Naive B cell (primary cell): ENCODE data around the gene KIF5A. TPM values are rescaled to one million over a fixed set of nuclear protein-coding genes. Genes with fewer than 3 reads are reported as not detected.

Experiments
- ATAC-seq, 2 donors: fragments of 150-1000 bp; cut with Tn5 transposase; 2 replicates each; pipeline ENCODE4 v1.10.0; 2021; ENCODE audit warnings: low read depth in 2 of 2, mild to moderate bottlenecking in 2 of 2, moderate library complexity in 2 of 2
- DNase-seq: peaks from one replicate; pipeline ENCODE4 v3.0.0; 2022
- H3K27ac Mint-ChIP-seq, 6 donors: one replicate each; pipeline ENCODE4 v1.8.0; 2020 to 2022; ENCODE audit warnings: mild to moderate bottlenecking in 6 of 6, mixed read lengths in 6 of 6, moderate library complexity in 5 of 6, inconsistent platforms in 2 of 6
- H3K27me3 Mint-ChIP-seq, 3 donors: one replicate each; pipeline ENCODE4 v1.8.0; 2021 to 2022; ENCODE audit warnings: mixed read lengths in 3 of 3, mild to moderate bottlenecking in 1 of 3
- H3K36me3 Mint-ChIP-seq, 2 donors: one replicate each; pipeline ENCODE4 v1.8.0; 2020 to 2022; ENCODE audit warnings: mixed read lengths in 2 of 2, inconsistent platforms in 1 of 2, mild to moderate bottlenecking in 1 of 2
- H3K4me1 Mint-ChIP-seq, 3 donors: one replicate each; pipeline ENCODE4 v1.8.0; 2020 to 2022; ENCODE audit warnings: mixed read lengths in 3 of 3, inconsistent platforms in 1 of 3, mild to moderate bottlenecking in 1 of 3, moderate library complexity in 1 of 3
- H3K4me3 Mint-ChIP-seq, 8 donors: one replicate each; pipeline ENCODE4 v1.8.0; 2020 to 2022; ENCODE audit warnings: mild to moderate bottlenecking in 8 of 8, mixed read lengths in 8 of 8, moderate library complexity in 8 of 8, inconsistent platforms in 2 of 8
- H3K9me3 Mint-ChIP-seq, 7 donors: one replicate each; pipeline ENCODE4 v1.8.0; 2020 to 2022; ENCODE audit warnings: mixed read lengths in 7 of 7, mild to moderate bottlenecking in 5 of 7, inconsistent platforms in 2 of 7, moderate library complexity in 1 of 7
- polyA plus RNA-seq, 6 donors: library from polyadenylated mRNA; unstranded; fragments of 300-500 nt; fragmentation: Illumina TruSeq; gene quantifications; one replicate each; pipeline ENCODE4 v1.2.3, GENCODE V29; 2021; ENCODE audit warnings: low read depth in 6 of 6

Gene KIF5A
- polyA plus RNA-seq, 6 donors from 2014 or later, result not detected

DNA sequence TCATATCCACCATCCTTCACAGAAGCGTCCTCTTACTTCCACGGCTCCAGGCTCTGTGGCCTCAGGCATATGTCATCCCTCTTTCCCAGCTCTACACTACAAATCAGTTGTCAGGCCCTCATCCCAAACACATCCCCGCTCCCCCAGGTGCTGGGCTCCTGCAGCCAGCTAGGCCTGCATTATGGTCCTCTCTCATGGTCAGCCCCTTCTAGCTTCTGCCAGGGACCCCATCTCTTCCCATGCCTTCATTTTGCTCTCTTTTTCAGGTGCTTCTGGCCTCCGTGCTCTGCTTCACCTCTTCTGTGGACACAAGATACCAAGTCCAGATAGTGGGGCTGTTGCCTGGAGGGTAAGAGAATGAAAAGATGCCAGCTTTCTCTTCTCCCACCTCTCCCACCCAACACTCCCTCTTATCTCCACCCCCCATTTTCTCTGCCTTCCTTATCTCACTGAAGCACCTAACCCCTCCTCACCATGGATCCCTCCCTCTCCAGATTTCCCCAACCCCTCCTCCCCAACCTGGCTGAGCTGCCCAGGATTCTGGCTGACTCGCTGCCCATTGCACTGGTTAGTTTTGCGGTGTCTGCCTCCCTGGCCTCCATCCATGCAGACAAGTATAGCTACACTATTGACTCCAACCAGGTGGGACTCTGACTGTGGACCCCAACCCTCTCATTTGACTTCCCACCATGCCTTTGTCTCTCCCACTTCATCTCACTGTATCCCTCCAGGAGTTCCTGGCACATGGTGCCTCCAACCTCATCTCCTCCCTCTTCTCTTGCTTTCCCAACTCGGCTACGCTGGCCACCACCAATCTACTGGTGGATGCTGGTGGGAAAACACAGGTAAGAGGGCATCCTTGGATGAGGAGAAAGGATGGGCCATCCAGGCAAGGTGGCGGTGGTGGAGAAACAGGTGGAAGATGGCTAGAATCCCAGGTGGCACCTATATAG is 72.7 kb downstream of the KIF5A start:
- peak overlapping the region in 1 of 6 donors; percentile 67 for H3K27ac Mint-ChIP-seq
- no peak for ATAC-seq
- H3K27me3 Mint-ChIP-seq, result peaks cover 77 to 98% (median 97%) of the 10 kb centered on the region in 3 donors
- H3K9me3 Mint-ChIP-seq, result no peaks in the 10 kb centered on the region
- peak overlapping the region; percentile 56 to 92 (median 84) for H3K4me3 Mint-ChIP-seq
- H3K36me3 Mint-ChIP-seq, result no peaks in the 10 kb centered on the region
- DNase-seq, result no peak
- H3K4me1 Mint-ChIP-seq, result peaks cover 33 to 59% (median 38%) of the 10 kb centered on the region in 3 donors

DNA sequence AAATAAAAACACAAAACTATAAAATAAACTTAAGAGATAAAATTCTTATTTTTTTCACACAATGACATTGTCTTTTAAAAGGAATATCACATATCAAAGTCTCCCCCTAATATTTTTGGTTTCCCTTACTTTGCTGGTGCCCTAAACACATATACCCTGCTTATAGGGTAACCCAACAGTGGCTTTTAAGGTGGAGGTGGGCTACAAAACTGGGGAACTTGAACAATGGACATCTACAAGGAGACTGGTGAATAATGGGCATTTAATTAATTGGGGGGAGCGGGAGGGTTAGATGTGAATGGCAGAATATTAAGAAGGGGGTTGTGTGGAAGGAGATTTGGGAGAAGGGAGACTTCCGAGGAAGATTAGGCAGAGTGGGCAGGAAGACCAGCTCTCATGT is 73.5 kb downstream of the KIF5A start:
- Mint-ChIP-seq H3K4me3 (peak overlapping the region in 1 of 8 donors; percentile 74), H3K27me3 (peaks cover 74 to 98% (median 95%) of the 10 kb centered on the region in 3 donors), H3K9me3 (no peaks in the 10 kb centered on the region), H3K4me1 (peaks cover 38 to 59% (median 44%) of the 10 kb centered on the region in 3 donors), H3K36me3 (no peaks in the 10 kb centered on the region), H3K27ac (no peak overlapping the region)
- no peak for ATAC-seq
- DNase-seq, result no peak

DNA sequence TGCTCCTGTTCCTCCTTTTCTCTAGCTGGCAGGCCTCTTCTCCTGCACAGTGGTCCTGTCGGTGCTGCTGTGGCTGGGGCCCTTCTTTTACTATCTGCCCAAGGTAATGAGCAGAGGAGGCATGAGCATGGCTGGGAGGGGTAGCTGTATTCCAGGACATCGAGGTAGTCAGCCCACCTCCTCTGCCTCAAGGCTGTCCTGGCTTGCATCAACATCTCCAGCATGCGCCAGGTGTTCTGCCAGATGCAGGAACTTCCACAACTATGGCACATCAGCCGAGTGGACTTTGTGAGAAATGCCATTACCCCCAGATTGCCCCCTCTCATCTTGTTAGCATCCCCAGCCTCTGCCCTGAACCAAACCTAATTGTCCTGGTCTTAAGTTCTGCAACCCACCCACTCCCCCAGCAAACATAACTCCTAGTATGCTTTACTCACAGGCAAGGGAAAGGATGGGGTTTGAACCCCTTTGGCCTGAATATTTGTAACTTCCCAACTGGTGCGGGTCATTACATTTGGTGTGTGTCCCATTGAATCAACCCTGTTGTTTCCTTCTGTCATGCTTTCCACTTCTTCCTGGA is 74.1 kb downstream of the KIF5A start:
- Mint-ChIP-seq H3K27ac (no peak overlapping the region), H3K36me3 (no peaks in the 10 kb centered on the region), H3K4me1 (peaks cover 37 to 57% (median 43%) of the 10 kb centered on the region in 3 donors), H3K9me3 (no peaks in the 10 kb centered on the region), H3K27me3 (peaks cover 75 to 100% (median 95%) of the 10 kb centered on the region in 3 donors), H3K4me3 (no peak overlapping the region)
- DNase-seq, result no peak
- ATAC-seq, result no peak

DNA sequence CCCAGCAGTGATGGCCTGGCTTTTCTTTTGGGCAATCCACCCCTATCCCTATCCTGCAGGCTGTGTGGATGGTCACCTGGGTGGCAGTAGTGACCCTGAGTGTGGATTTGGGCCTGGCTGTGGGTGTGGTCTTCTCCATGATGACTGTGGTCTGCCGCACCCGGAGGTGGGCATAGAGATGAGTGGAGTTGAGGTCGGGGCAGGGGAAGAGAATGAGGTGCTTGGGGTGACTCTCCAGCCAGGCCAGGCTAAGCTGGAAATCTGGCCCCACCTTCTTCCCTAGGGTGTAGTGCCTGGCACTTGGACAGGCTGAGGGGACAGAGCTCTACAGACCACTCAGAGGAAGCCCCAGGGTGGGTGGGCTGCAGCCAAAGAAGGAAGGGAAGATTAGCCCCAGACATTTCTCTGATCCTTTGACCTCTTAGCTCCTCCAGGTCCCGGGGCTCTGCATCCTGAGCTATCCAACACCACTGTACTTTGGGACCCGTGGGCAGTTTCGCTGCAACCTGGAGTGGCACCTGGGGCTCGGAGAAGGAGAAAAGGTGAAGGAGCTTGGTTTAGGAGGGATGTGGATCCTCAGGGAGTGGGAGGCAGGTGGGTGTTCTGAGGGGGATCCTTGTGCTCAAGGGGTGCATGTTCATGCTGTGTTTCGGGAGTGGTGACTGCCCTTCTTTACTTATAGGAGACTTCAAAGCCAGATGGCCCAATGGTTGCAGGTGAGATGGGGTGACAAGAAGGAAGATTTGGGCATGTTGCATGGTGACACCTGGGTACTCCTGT is 74.8 kb downstream of the KIF5A start:
- no peaks in the 10 kb centered on the region for H3K36me3 Mint-ChIP-seq
- peaks cover 31 to 49% (median 37%) of the 10 kb centered on the region in 3 donors for H3K4me1 Mint-ChIP-seq
- no peak overlapping the region for H3K4me3 Mint-ChIP-seq
- no peak overlapping the region for H3K27ac Mint-ChIP-seq
- H3K27me3 Mint-ChIP-seq, result peaks cover 77 to 100% (median 95%) of the 10 kb centered on the region in 3 donors
- DNase-seq, result no peak
- no peaks in the 10 kb centered on the region for H3K9me3 Mint-ChIP-seq
- no peak for ATAC-seq

DNA sequence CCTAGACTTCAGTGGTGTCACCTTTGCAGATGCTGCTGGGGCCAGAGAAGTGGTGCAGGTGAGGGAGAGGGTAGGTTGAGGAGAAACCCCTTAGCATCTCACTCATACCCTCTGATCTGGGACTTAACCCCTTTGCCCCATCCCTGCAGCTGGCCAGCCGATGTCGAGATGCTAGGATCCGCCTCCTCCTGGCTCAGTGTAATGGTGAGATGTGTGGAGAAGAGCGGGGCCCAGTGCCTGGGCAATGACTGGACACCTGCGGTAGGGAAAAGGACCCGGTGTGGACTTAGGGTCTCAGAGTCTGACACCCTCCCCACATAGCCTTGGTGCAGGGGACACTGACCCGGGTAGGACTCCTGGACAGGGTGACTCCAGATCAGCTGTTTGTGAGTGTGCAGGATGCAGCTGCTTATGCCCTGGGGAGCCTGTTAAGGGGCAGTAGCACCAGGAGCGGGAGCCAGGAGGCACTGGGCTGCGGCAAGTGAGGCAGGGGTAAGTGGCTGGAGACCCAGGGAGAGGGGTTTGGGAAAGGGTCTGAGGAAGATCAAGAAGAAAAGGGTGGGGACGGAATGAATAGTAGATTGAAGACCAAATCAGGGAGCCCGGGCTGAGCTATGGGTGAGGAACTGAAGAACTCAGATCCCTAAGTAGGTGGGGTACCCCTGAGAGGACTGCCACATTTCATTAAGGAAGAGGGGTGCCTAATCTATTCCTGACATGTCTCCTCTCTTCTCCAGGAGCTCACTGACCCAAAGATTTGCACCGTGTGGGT is 75.6 kb downstream of the KIF5A start:
- Mint-ChIP-seq H3K4me3 (peak overlapping the region in 2 of 8 donors; percentile 40 to 42), H3K27me3 (peaks cover 70 to 100% (median 98%) of the 10 kb centered on the region in 3 donors), H3K36me3 (no peaks in the 10 kb centered on the region), H3K27ac (peak overlapping the region in 1 of 6 donors; percentile 17), H3K9me3 (no peaks in the 10 kb centered on the region), H3K4me1 (peaks cover 27 to 41% (median 30%) of the 10 kb centered on the region in 3 donors)
- DNase-seq (no peak), ATAC-seq (no peak)

DNA sequence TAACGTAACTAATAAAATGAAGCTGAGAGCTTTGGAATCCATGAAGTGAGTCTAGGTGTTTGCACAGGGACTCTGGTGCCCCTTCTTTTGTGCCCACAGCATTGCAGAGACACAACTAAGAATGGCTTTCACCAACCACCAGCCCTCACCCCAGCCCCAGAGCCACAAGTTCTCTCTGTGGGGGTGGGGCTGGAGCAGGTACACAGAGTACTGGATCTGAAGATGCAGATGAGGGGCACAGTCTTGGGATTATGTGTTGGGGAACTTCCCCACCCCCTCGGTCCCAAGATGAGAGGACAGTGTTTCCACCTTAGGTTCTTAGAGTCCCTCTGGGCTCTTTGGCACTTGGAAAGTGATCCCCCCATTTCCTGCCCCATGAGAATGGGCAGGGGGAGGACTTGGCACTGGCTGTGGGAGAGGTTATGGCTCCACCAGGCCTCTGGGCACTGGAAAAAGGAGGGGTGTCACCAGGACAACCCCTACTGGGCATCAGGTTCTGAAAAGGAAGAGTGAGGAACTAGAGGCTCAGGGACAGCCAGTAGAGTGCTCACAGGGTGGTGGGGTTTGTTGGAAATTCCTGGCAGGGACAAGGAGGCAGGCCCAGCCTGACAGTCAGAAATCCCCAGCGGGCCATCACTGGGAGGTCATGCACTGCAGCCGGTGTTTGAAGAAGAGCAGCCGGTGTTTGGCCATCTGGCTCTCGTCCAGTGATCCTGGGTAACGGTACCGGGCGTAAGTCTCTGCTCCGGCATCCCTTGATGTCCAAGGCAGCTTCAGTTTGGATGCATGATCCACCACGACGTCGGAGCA is 76.5 kb downstream of the KIF5A start:
- Mint-ChIP-seq H3K4me1 (peaks cover 18 to 33% (median 22%) of the 10 kb centered on the region in 3 donors), H3K4me3 (peak overlapping the region in 5 of 8 donors; percentile 12 to 65 (median 42)), H3K27me3 (peaks cover 62 to 100% (median 98%) of the 10 kb centered on the region in 3 donors), H3K27ac (peak overlapping the region in 1 of 6 donors; percentile 17), H3K36me3 (no peaks in the 10 kb centered on the region), H3K9me3 (no peaks in the 10 kb centered on the region)
- ATAC-seq, result no peak
- no peak for DNase-seq

DNA sequence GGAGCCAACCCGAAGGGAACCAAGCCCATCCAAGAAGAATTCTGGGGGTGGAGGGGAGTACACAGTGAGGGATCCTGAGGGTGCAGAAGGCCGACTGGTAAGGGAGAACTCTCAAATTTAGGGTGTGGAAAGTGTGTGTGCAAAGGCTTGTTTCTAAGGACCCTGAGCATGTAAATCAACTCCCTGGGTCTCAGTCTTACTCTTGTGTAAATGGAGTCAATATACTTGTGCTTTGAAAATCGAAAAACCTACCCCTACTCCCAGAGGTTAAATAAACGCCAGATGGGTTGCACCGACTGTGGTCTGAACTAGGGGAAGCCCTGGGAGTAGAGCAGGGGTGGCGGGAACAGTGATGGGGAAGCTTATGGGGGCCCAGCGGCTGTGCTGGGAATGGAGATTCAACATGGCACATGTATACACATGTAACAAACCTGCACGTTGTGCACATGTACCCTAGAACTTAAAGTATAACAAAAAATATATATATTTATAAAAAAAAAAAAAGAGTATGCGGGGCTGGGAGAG is 77.1 kb downstream of the KIF5A start:
- Mint-ChIP-seq H3K27ac (no peak overlapping the region), H3K27me3 (peaks cover 59 to 100% (median 98%) of the 10 kb centered on the region in 3 donors), H3K4me1 (peaks cover 14 to 33% (median 17%) of the 10 kb centered on the region in 3 donors), H3K36me3 (no peaks in the 10 kb centered on the region), H3K4me3 (peak overlapping the region in 7 of 8 donors; percentile 14 to 65 (median 48)), H3K9me3 (no peaks in the 10 kb centered on the region)
- DNase-seq, result no peak
- no peak for ATAC-seq

DNA sequence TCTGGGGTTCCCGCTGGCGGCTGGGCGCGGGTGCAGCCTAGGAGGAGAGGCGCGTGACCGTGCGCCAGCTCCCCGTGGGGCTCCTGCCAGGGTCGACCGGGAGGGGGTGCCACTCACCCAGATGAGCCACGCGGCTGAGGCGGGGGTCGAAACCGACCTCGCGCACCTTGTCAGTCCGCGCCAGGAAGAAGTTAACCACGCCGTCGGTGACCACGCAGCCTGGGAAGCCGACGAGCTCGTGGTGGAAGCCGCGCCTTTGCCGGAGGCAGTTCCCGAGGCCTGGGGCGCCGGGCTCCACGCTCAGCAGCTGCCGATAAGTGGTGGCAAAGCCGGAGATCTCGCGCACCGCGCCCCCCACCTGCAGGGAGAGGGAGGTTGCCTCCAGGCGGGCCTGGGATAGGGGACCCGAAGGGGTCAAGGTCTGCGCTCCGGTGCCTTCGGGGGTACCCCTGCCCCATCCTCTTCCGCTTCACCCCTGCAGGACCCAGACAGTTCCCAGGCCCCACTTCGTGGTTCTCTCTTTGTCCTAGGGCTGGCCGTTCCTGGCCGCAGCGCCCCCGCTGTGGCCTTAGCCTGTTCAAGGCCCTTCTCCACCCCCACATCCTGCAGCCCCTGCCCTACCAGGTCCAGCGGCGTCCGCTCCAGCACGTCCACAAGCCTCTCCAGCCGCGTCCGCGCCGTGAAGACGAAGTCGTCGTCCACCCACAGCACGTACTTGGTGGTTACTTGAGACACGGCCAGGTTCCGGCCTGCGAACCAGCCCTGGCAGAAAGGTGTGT is 77.8 kb downstream of the KIF5A start:
- ATAC-seq, result peak; percentile 50 to 55
- Mint-ChIP-seq H3K27ac (no peak overlapping the region), H3K4me3 (peak overlapping the region in 5 of 8 donors; percentile 33 to 68 (median 53))

DNA sequence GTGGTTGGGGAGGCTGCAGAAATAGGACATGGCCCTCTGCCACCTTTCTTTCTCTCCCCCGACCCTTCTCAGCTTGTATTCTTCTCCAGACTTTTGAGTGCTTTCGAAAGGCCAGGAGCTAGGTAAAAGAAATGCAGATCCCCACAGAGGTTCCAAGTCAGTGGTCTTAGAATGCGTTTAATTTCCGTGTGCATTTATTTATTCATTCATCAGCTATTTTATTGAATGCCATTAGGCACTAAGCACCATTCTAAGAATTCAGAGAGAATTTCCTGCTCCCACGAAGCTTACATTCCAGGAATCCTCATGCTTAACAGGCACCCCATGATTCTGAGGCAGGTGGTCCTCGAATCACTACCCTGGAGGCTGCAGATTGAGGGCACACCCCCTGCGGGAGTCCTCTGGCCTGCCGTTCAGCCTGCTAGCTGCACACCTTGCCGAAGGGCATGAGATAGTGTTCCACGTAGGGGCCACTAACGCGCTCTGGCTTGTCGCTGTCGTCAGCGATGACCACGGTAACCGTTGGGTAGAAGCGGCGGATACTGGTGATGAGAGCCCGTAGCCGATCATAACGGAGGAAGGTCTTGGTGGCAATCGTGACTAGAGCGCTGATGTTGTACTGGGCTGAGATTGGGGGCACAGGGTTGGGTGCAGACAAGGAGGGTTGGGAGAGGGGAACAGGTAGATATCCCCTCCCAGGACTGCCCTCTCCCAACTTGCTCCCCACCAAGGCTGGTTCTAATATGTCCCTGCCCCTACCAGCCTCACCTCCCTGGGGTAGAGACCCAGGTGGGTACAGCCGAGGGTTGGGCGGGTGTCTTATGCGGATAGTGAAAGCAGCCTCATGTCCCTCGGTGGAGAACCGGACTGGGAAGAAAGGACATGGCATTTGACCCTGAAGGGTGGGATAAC is 78.7 kb downstream of the KIF5A start:
- Mint-ChIP-seq H3K4me1 (peaks cover 18 to 36% (median 19%) of the 10 kb centered on the region in 3 donors), H3K9me3 (no peaks in the 10 kb centered on the region), H3K36me3 (no peaks in the 10 kb centered on the region), H3K27me3 (peaks cover 55 to 95% (median 92%) of the 10 kb centered on the region in 3 donors), H3K4me3 (peak overlapping the region in 4 of 8 donors; percentile 7 to 65 (median 44)), H3K27ac (no peak overlapping the region)
- DNase-seq (no peak), ATAC-seq (no peak)

More for the DNA sequence above, 77.8 kb downstream of the KIF5A start:
- DNase-seq, result no peak
- Mint-ChIP-seq H3K27me3 (peaks cover 57 to 98% (median 97%) of the 10 kb centered on the region in 3 donors), H3K36me3 (no peaks in the 10 kb centered on the region), H3K4me1 (peaks cover 13 to 32% (median 14%) of the 10 kb centered on the region in 3 donors), H3K9me3 (no peaks in the 10 kb centered on the region)

DNA sequence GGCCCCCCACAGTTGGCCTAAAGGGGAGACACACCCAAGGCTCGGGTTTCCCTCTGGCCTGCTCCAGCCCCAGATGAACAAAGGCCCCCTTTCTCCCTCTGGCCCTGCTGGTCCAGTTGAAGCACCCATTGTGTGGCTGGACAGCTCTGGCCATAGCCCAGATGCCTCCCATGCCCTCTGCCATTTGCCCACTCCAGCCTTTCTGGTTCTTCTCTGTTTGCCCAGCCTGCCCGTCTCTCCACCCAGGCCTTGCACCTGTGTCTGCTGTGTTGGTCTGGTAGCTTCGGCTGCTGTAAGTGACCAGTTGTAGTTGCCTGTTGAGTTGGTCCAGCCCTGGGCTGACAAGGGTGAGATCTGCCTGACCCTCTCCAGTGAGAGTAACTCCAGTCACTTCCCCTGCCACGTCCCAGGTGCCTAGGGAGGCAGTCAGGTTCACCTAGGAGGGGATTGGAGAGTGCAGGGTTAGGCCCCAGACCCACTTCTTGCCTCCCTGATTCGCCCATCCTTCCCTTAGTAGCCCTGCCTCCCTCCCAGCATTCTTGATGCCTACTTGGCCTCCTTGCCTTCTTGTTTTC is 80.1 kb downstream of the KIF5A start:
- H3K27ac Mint-ChIP-seq, result no peak overlapping the region
- peaks cover 19 to 38% (median 20%) of the 10 kb centered on the region in 3 donors for H3K4me1 Mint-ChIP-seq
- peak overlapping the region in 1 of 8 donors; percentile 6 for H3K4me3 Mint-ChIP-seq
- H3K9me3 Mint-ChIP-seq, result no peaks in the 10 kb centered on the region
- ATAC-seq, result no peak
- DNase-seq, result no peak
- H3K36me3 Mint-ChIP-seq, result no peaks in the 10 kb centered on the region
- peaks cover 47 to 87% (median 80%) of the 10 kb centered on the region in 3 donors for H3K27me3 Mint-ChIP-seq
